HG03457 (cell line): ENCODE results near the gene PTP4A1.
"Not testable (repeated sequence)": the region's sequence is repeated elsewhere in the genome, so short reads cannot be mapped to it uniquely, and the experiment has no call there.

Experiments
- ATAC-seq: cut with Tn5 transposase; IDR thresholded peaks from one replicate; pipeline ENCODE4 v1.9.1; 2021; ENCODE audit warnings: moderate number of reproducible peaks; ENCODE audit not compliant: unreplicated experiment

PTP4A1 gene

GRCh38 chr6:63581355-63582013 lies 9.2 kb downstream of the PTP4A1 start:
- no peak for ATAC-seq

- no peak for ATAC-seq
Measured at GRCh38 chr6:63582579-63583231, 10.4 kb downstream of the PTP4A1 start.

- ATAC-seq = no peak
Measured at GRCh38 chr6:63584125-63584514, 11.8 kb downstream of the PTP4A1 start.

GRCh38 chr6:63584566-63584965 lies 12.3 kb downstream of the PTP4A1 start:
- no peak for ATAC-seq

- ATAC-seq = not testable (repeated sequence)
Measured at GRCh38 chr6:63585652-63586051, 13.4 kb downstream of the PTP4A1 start.

GRCh38 chr6:63589952-63590411 lies 17.7 kb downstream of the PTP4A1 start:
- ATAC-seq = no peak

GRCh38 chr6:63592886-63593285 lies 20.6 kb downstream of the PTP4A1 start:
- ATAC-seq = no peak

GRCh38 chr6:63597141-63598048 lies 25.1 kb downstream of the PTP4A1 start:
- ATAC-seq = no peak

- ATAC-seq = peak; percentile 100
Measured at GRCh38 chr6:63598049-63599036, 26.1 kb downstream of the PTP4A1 start.

GRCh38 chr6:63599243-63599642 lies 27.0 kb downstream of the PTP4A1 start:
- ATAC-seq = no peak

GRCh38 chr6:63600136-63600535 lies 27.9 kb downstream of the PTP4A1 start:
- no peak for ATAC-seq

GRCh38 chr6:63609231-63609630 lies 37.0 kb downstream of the PTP4A1 start:
- ATAC-seq = no peak

GRCh38 chr6:63610944-63611343 lies 38.7 kb downstream of the PTP4A1 start:
- no peak for ATAC-seq

- ATAC-seq = no peak
Measured at GRCh38 chr6:63611560-63611959, 39.3 kb downstream of the PTP4A1 start.

GRCh38 chr6:63615590-63615989 lies 43.3 kb downstream of the PTP4A1 start:
- ATAC-seq = no peak
